NCI-H2107 treated with DMSO at 0.1 percent for 48 hours (cell line): Measurements from ENCODE around the gene OGA.
A peak's percentile ranks its signal among the peaks of the same experiment; 100 is the strongest.
"Not testable (repeated sequence)": the region's sequence is repeated elsewhere in the genome, so short reads cannot be mapped to it uniquely, and the experiment has no call there.

Source experiments
- DNase-seq: peaks from one replicate; lab custom pipeline; 2025; ENCODE audit not compliant: unreplicated experiment; lab: John Stamatoyannopoulos, UW

Gene OGA

GRCh38 chr10:101807158-101807557 is 11.1 kb downstream of the OGA start:
- no peak for DNase-seq

GRCh38 chr10:101803511-101803910 is 14.7 kb downstream of the OGA start:
- no peak for DNase-seq

GRCh38 chr10:101797403-101798059 is 20.7 kb downstream of the OGA start:
- no peak for DNase-seq

- DNase-seq: no peak
Measured at GRCh38 chr10:101793526-101793925, 24.7 kb downstream of the OGA start.

GRCh38 chr10:101789686-101790085 is 28.6 kb downstream of the OGA start:
- DNase-seq: no peak

- not testable (repeated sequence) for DNase-seq
Measured at GRCh38 chr10:101789231-101789630, 29.0 kb downstream of the OGA start.

- DNase-seq: no peak
Measured at GRCh38 chr10:101785801-101786200, 32.4 kb downstream of the OGA start.

GRCh38 chr10:101784558-101784957 is 33.7 kb downstream of the OGA start:
- no peak for DNase-seq

- no peak for DNase-seq
Measured at GRCh38 chr10:101783736-101784118, 34.5 kb downstream of the OGA start.

- DNase-seq: peak; percentile 38
Measured at GRCh38 chr10:101782811-101783735, 35.2 kb downstream of the OGA start, which contains the start of gene NPM3. TSS of gene NPM3 (minus strand) at chr10:101783446. CDS start at chr10:101783390, 56 bp downstream.

- DNase-seq: no peak
Measured at GRCh38 chr10:101781984-101782810, 36.0 kb downstream of the OGA start.

GRCh38 chr10:101781655-101781983 is 36.6 kb downstream of the OGA start:
- DNase-seq: no peak

GRCh38 chr10:101780818-101781654 is 37.2 kb downstream of the OGA start:
- DNase-seq: peak; percentile 15

- no peak for DNase-seq
Measured at GRCh38 chr10:101780187-101780817, 37.9 kb downstream of the OGA start.

GRCh38 chr10:101779544-101780186 is 38.6 kb downstream of the OGA start:
- DNase-seq: peak; percentile 9

- DNase-seq: no peak
Measured at GRCh38 chr10:101778781-101779543, 39.3 kb downstream of the OGA start.

- no peak for DNase-seq
Measured at GRCh38 chr10:101778151-101778780, 40.0 kb downstream of the OGA start.

GRCh38 chr10:101777619-101778145 is 40.6 kb downstream of the OGA start:
- DNase-seq: no peak
